H1 (cell line): Measurements from ENCODE around the gene MOB3B. TPM values are rescaled to one million over a fixed set of nuclear protein-coding genes. Genes with fewer than 3 reads are reported as not detected.

Experiments
- CTCF ChIA-PET: fragments of 300-600 bp; sonication (Branson Sonifier 250); formaldehyde crosslinking; loops from one replicate; lab custom pipeline; 2021; ENCODE audit not compliant: partially characterized antibody; lab: Charles Lee
- POLR2A ChIA-PET: fragments of 300-600 bp; sonication (Branson Sonifier 250); formaldehyde crosslinking; loops from one replicate; lab custom pipeline; 2021; ENCODE audit warnings: inconsistent platforms; ENCODE audit not compliant: partially characterized antibody; lab: Charles Lee
- DNase-seq, 2 experiments: peaks; one replicate each; pipeline versions ENCODE4 v3.0.0 to v3.0.0-alpha.2; 2010 to 2022; ENCODE audit warnings: low spot score in 2 of 2, low read depth in 1 of 2, mixed read lengths in 1 of 2
- FAIRE-seq: peaks from 2 replicates; lab custom pipeline; 2011; peaks lifted over from hg19 to GRCh38; lab: Jason Lieb, UNC
- H2AFZ ChIP-seq: 2 replicates; pipeline ENCODE4 v1.8.1; 2012; ENCODE audit warnings: low read length, inconsistent platforms
- H2AK5ac ChIP-seq: 2 replicates; pipeline ENCODE4 v1.6.1; 2013; ENCODE audit warnings: low read depth, low read length
- H2BK120ac ChIP-seq: replicated peaks from 2 replicates; pipeline ENCODE3; 2013; ENCODE audit warnings: low read depth, low read length, inconsistent platforms
- H2BK12ac ChIP-seq: 2 replicates; pipeline ENCODE4 v1.6.1; 2013; ENCODE audit warnings: low read depth, low read length
- H2BK15ac ChIP-seq: 2 replicates; pipeline ENCODE4 v1.6.1; 2013; ENCODE audit warnings: low read length
- H2BK20ac ChIP-seq: 2 replicates; pipeline ENCODE4 v1.6.1; 2013; ENCODE audit warnings: low read length
- H2BK5ac ChIP-seq: 2 replicates; pipeline ENCODE4 v1.6.1; 2013; ENCODE audit warnings: low read depth, low read length
- H3K14ac ChIP-seq: 2 replicates; pipeline ENCODE4 v1.6.1; 2013; ENCODE audit warnings: inconsistent platforms; ENCODE audit not compliant: insufficient read length
- H3K18ac ChIP-seq: 2 replicates; pipeline ENCODE4 v1.6.1; 2013; ENCODE audit warnings: low read length; ENCODE audit errors: extremely low read depth
- H3K23ac ChIP-seq: 2 replicates; pipeline ENCODE4 v1.6.1; 2013; ENCODE audit warnings: inconsistent platforms; ENCODE audit not compliant: insufficient read length
- H3K23me2 ChIP-seq: 2 replicates; pipeline ENCODE4 v1.6.1; 2013; ENCODE audit warnings: low read depth, low read length
- H3K27ac ChIP-seq: 2 replicates; pipeline ENCODE4 v1.6.1; 2011; ENCODE audit warnings: low read depth, low read length, inconsistent platforms
- H3K27me3 ChIP-seq, 4 experiments: replicated peaks in 1 of 4; 1 replicate in 1 of 4; 2 replicates in 3 of 4; pipeline versions ENCODE4 v1.6.1 to v1.8.1; 2011 to 2013; ENCODE audit warnings: low read length in 3 of 4, mild to moderate bottlenecking in 3 of 4, inconsistent platforms in 2 of 4, mixed read lengths in 2 of 4, moderate library complexity in 1 of 4; ENCODE audit not compliant: control insufficient read depth in 3 of 4, insufficient read depth in 3 of 4; ENCODE audit errors: extremely low read depth in 1 of 4
- H3K36me3 ChIP-seq, 4 experiments: 2 replicates each; pipeline versions ENCODE4 v1.6.1 to v1.8.1; 2011 to 2013; ENCODE audit warnings: mild to moderate bottlenecking in 4 of 4, low read length in 3 of 4, moderate library complexity in 2 of 4, control low read depth in 1 of 4, inconsistent platforms in 1 of 4; ENCODE audit not compliant: insufficient read depth in 4 of 4, control insufficient read depth in 2 of 4
- H3K4ac ChIP-seq: replicated peaks from 2 replicates; pipeline ENCODE3; 2013; ENCODE audit warnings: low read length, low read depth, mixed read lengths, inconsistent platforms; ENCODE audit not compliant: insufficient read length
- H3K4me1 ChIP-seq, 4 experiments: replicated peaks in 1 of 4; 1 replicate in 1 of 4; 2 replicates in 3 of 4; pipeline versions ENCODE4 v1.6.1 to v1.8.1; 2011 to 2013; ENCODE audit warnings: low read length in 3 of 4, inconsistent platforms in 2 of 4, mixed read lengths in 1 of 4; ENCODE audit not compliant: insufficient read depth in 4 of 4, control insufficient read depth in 3 of 4
- H3K4me2 ChIP-seq, 2 experiments: 2 replicates each; pipeline versions ENCODE4 v1.6.1 to v1.8.1; 2011 to 2013; ENCODE audit warnings: low read depth in 2 of 2, low read length in 2 of 2, control low read depth in 1 of 2, inconsistent platforms in 1 of 2, mild to moderate bottlenecking in 1 of 2; ENCODE audit not compliant: insufficient read depth in 1 of 2
- H3K4me3 ChIP-seq, 4 experiments: fragments of 200-600, 300-600 bp in 1 of 4; sonication (generic), shearing (Covaris generic), sonication (Bioruptor Twin) in 1 of 4; 2 replicates each; pipeline versions ENCODE4 v1.5.1 to v1.8.1; 2011 to 2016; ENCODE audit warnings: low read length in 4 of 4, low read depth in 3 of 4, control low read depth in 2 of 4, inconsistent platforms in 2 of 4, mild to moderate bottlenecking in 2 of 4, mixed read lengths in 1 of 4, moderate library complexity in 1 of 4; ENCODE audit not compliant: insufficient read depth in 2 of 4; ENCODE audit errors: extremely low read depth in 1 of 4
- H3K56ac ChIP-seq: replicated peaks from 2 replicates; pipeline ENCODE3; 2013; ENCODE audit warnings: low read depth, mild to moderate bottlenecking, mixed read lengths, low read length, inconsistent platforms; ENCODE audit not compliant: insufficient read length
- H3K79me1 ChIP-seq: 2 replicates; pipeline ENCODE4 v1.6.1; 2013; ENCODE audit warnings: low read depth, low read length, control low read depth
- H3K79me2 ChIP-seq, 2 experiments: 2 replicates each; pipeline versions ENCODE4 v1.6.1 to v1.8.1; 2012 to 2013; ENCODE audit warnings: low read length in 2 of 2, mild to moderate bottlenecking in 2 of 2, inconsistent platforms in 1 of 2; ENCODE audit not compliant: insufficient read depth in 2 of 2, control insufficient read depth in 1 of 2
- H3K9ac ChIP-seq, 4 experiments: replicated peaks in 1 of 4; 1 replicate in 1 of 4; 2 replicates in 3 of 4; pipeline versions ENCODE4 v1.6.1 to v1.8.1; 2011 to 2013; ENCODE audit warnings: low read depth in 3 of 4, low read length in 3 of 4, control low read depth in 2 of 4, mild to moderate bottlenecking in 2 of 4, moderate library complexity in 2 of 4, inconsistent platforms in 1 of 4; ENCODE audit errors: extremely low read depth in 1 of 4
- H3K9me3 ChIP-seq, 2 experiments: 2 replicates each; pipeline versions ENCODE4 v1.6.1 to v1.8.1; 2012 to 2013; ENCODE audit warnings: mild to moderate bottlenecking in 2 of 2, moderate library complexity in 2 of 2, control low read depth in 1 of 2, inconsistent platforms in 1 of 2, low read depth in 1 of 2, low read length in 1 of 2, mixed read lengths in 1 of 2; ENCODE audit not compliant: insufficient read depth in 2 of 2
- H4K20me1 ChIP-seq, 2 experiments: replicated peaks in 1 of 2; 2 replicates each; pipeline versions ENCODE3 to v1.8.1; 2011 to 2013; ENCODE audit warnings: inconsistent platforms in 2 of 2, low read length in 2 of 2, mild to moderate bottlenecking in 1 of 2; ENCODE audit not compliant: insufficient read depth in 2 of 2, control insufficient read depth in 1 of 2
- H4K5ac ChIP-seq: 2 replicates; pipeline ENCODE4 v1.6.1; 2013; ENCODE audit warnings: low read length, low read depth, mixed read lengths, inconsistent platforms; ENCODE audit not compliant: insufficient read length
- H4K8ac ChIP-seq: 2 replicates; pipeline ENCODE4 v1.8.0; 2013; ENCODE audit warnings: mild to moderate bottlenecking, moderate library complexity, low read length, inconsistent platforms; ENCODE audit not compliant: insufficient read depth; ENCODE audit errors: extremely low read depth
- H4K91ac ChIP-seq: replicated peaks from 2 replicates; pipeline ENCODE3; 2013; ENCODE audit warnings: low read length, mixed read lengths, inconsistent platforms; ENCODE audit not compliant: insufficient read length
- BACH1 ChIP-seq: IDR thresholded peaks from 2 replicates; pipeline ENCODE4 v1.6.1; 2012; ENCODE audit warnings: low read length, improper control_type of control experiment
- CBX5 ChIP-seq: fragments of 300-800, 300-1000 bp; sonication (generic); IDR thresholded peaks from 2 replicates; pipeline ENCODE4 v1.7.1; 2016; ENCODE audit warnings: antibody characterized with exemption, low read length, low read depth
- CTBP2 ChIP-seq: IDR thresholded peaks from 2 replicates; pipeline ENCODE4 v1.7.0; 2011; ENCODE audit warnings: borderline replicate concordance, mild to moderate bottlenecking, moderate library complexity, mixed read lengths, low read length; ENCODE audit not compliant: insufficient read depth, insufficient read length
- HDAC6 ChIP-seq: IDR thresholded peaks from one replicate; pipeline ENCODE4 v1.7.1; 2012; ENCODE audit warnings: low read depth, mild to moderate bottlenecking, inconsistent platforms, low read length, moderate library complexity
- RFX5 ChIP-seq: IDR thresholded peaks from 2 replicates; pipeline ENCODE4 v1.6.1; 2011; ENCODE audit warnings: low read depth, low read length, improper control_type of control experiment, borderline replicate concordance
- RNF2 ChIP-seq: fragments of 200-900, 300-1000 bp; sonication (generic); IDR thresholded peaks from 2 replicates; pipeline ENCODE4 v1.7.1; 2016; ENCODE audit warnings: borderline replicate concordance, low read depth, mild to moderate bottlenecking, antibody characterized with exemption, low read length; ENCODE audit not compliant: poor library complexity, severe bottlenecking; ENCODE audit errors: missing control alignments
- SAP30 ChIP-seq: fragments of 300-600 bp; sonication (generic); IDR thresholded peaks from 2 replicates; pipeline ENCODE4 v1.7.1; 2012; ENCODE audit warnings: low read length, moderate library complexity, mild to moderate bottlenecking, inconsistent platforms; ENCODE audit not compliant: insufficient read depth, insufficient replicate concordance
- SP4 ChIP-seq: IDR thresholded peaks from 2 replicates; pipeline ENCODE4 v1.6.1; 2012; ENCODE audit warnings: low read length, inconsistent platforms
- YY1 ChIP-seq: IDR thresholded peaks from 2 replicates; pipeline ENCODE4 v1.6.1; 2011; ENCODE audit warnings: low read depth, mild to moderate bottlenecking, low read length
- WGBS, 2 experiments: shearing (Covaris generic) in 1 of 2; methylation state at CpG; one replicate each; pipeline versions ENCODE4 v1.1.6 to v1.1.7; 2013 to 2015; ENCODE audit warnings: low lambda C conversion rate in 2 of 2, mixed read lengths in 2 of 2, inconsistent platforms in 1 of 2, low coverage in 1 of 2, missing lambda C conversion rate in 1 of 2; ENCODE audit not compliant: insufficient replicate concordance in 2 of 2, insufficient coverage in 1 of 2, insufficient read length in 1 of 2; ENCODE audit errors: extremely low coverage in 1 of 2, missing lambda C conversion rate in 1 of 2; 5-methylcytosine and 5-hydroxymethylcytosine counted together
- polyA plus RNA-seq, 7 experiments: library from polyadenylated mRNA; depleted of rRNA in 3 of 7; stranded (reverse) in 5 of 7; unstranded in 2 of 7; fragments of >200 nt in 5 of 7; fragments of 200-250 nt in 2 of 7; gene quantifications; 1 replicate in 5 of 7; 2 replicates in 1 of 7; 4 replicates in 1 of 7; pipeline versions ENCODE4 v1.2.1 to v1.2.3, GENCODE V29; 2011 to 2013; ENCODE audit warnings: missing spikeins in 2 of 7, mixed read lengths in 2 of 7
- total RNA-seq: library from RNA; stranded (reverse); fragmentation: NEBNext Ultra II Directional; extraction: Animal tissue kit (Norgen Biotek cat#: 25700); gene quantifications from 2 replicates; pipeline ENCODE4 v1.2.1, GENCODE V29; 2021

MOB3B gene
- total and polyA plus RNA-seq, 2 of the 8 experiments (the other 6 are each of a cell fraction or from before 2014, with no cell fraction given) = 12.7 to 16.1 TPM

GRCh38 chr9:27350382-27350976 lies 179.1 kb downstream of the MOB3B start:
- no peak overlapping the region for H2BK120ac ChIP-seq
- no peak for TF ChIP-seq SAP30
- TF ChIP-seq HDAC6 = no peak
- TF ChIP-seq CTBP2 = no peak
- no peak for TF ChIP-seq RFX5
- TF ChIP-seq BACH1 = no peak
- no peak for TF ChIP-seq CBX5
- no peak for TF ChIP-seq YY1
- no peak for TF ChIP-seq SP4
- no peak for TF ChIP-seq RNF2
- H3K14ac ChIP-seq = no peak overlapping the region
- no peaks in the 10 kb centered on the region for H3K9me3 ChIP-seq
- no peak overlapping the region for H4K5ac ChIP-seq
- no peak overlapping the region for H3K18ac ChIP-seq
- H3K4me3 ChIP-seq = no peak overlapping the region
- 93% methylated on average over 3 of the region's 5 CpGs; no CpG with 5 or more reads in 1 of the 2 experiments for WGBS, 2 experiments
- H3K23ac ChIP-seq = no peak overlapping the region
- ChIA-PET POLR2A (interaction anchor here (0.6 kb wide), 1 partner anchor 101 kb away, joined by 3 read pairs; no protein-coding TSS in a partner anchor), CTCF (interaction anchor here (0.7 to 1.5 kb wide), 2 partner anchors 9 to 723 kb away, joined by 3 to 4 read pairs; no protein-coding TSS in a partner anchor)
- H4K8ac ChIP-seq = no peak overlapping the region
- H3K9ac ChIP-seq = no peak overlapping the region
- no peak overlapping the region for H2BK15ac ChIP-seq
- peaks cover 0 to 2% (median 0%) of the 10 kb centered on the region in 4 experiments; a peak in 1 of 8 replicates for H3K36me3 ChIP-seq
- no peaks in the 10 kb centered on the region for H3K23me2 ChIP-seq
- H2AK5ac ChIP-seq = no peak overlapping the region
- H2BK12ac ChIP-seq = no peak overlapping the region
- H4K91ac ChIP-seq = no peak overlapping the region
- peaks cover 2 to 22% (median 9%) of the 10 kb centered on the region in 4 experiments for H3K4me1 ChIP-seq
- H3K4ac ChIP-seq = no peak overlapping the region
- no peak overlapping the region for H3K27ac ChIP-seq
- no peaks in the 10 kb centered on the region for H3K27me3 ChIP-seq
- FAIRE-seq (no peak), DNase-seq (no peak)
- no peak overlapping the region for H3K4me2 ChIP-seq
- no peak overlapping the region for H2AFZ ChIP-seq
- no peak overlapping the region for H3K56ac ChIP-seq
- H3K79me2 ChIP-seq = no peaks in the 10 kb centered on the region
- H2BK5ac ChIP-seq = no peak overlapping the region
- H3K79me1 ChIP-seq = no peaks in the 10 kb centered on the region
- no peaks in the 10 kb centered on the region for H4K20me1 ChIP-seq
- no peak overlapping the region for H2BK20ac ChIP-seq
